Gastroesophageal sphincter (tissue), 3 donors: ENCODE measurements around the gene WBP2.

Experiments
- CTCF ChIP-seq, 4 experiments: fragments of 200-600 bp in 2 of 4; fragments of 450-650 bp in 2 of 4; sonication (generic) in 1 of 4; IDR thresholded peaks; one replicate each; pipeline ENCODE4 v1.5.1; 2017 to 2019; ENCODE audit warnings: antibody characterized with exemption in 4 of 4, mild to moderate bottlenecking in 2 of 4, moderate library complexity in 2 of 4
- POLR2A ChIP-seq, 2 donors: fragments of 450-650 bp; IDR thresholded peaks; one replicate each; pipeline ENCODE4 v1.6.1; 2017; ENCODE audit warnings: antibody characterized with exemption in 2 of 2, mild to moderate bottlenecking in 2 of 2, moderate library complexity in 1 of 2
- POLR2AphosphoS5 ChIP-seq: sonication (generic); formaldehyde crosslinking; IDR thresholded peaks from one replicate; pipeline ENCODE4 v1.6.1; 2017; ENCODE audit warnings: antibody characterized with exemption

- TF ChIP-seq CTCF (IDR thresholded peaks at IDR 0.05), result no peak
- TF ChIP-seq POLR2A (IDR thresholded peaks at IDR 0.05), result peak in 1 of 2 donors; percentile 4
- TF ChIP-seq POLR2AphosphoS5, result no peak
Observed at GRCh38 chr17:75873587-75874322, 18.6 kb upstream of the WBP2 start.
